Activated CD8-positive, alpha-beta memory T cell treated with anti-CD3 and anti-CD28 coated beads, Interleukin-2, amount 50 U/mL, for 24 hours (primary cell): ENCODE results near the gene PAK6.

Experiments
- DNase-seq: peaks from one replicate; pipeline ENCODE4 v3.0.0-alpha.2; 2020; ENCODE audit errors: extremely low read depth

The PAK6 gene

DNA sequence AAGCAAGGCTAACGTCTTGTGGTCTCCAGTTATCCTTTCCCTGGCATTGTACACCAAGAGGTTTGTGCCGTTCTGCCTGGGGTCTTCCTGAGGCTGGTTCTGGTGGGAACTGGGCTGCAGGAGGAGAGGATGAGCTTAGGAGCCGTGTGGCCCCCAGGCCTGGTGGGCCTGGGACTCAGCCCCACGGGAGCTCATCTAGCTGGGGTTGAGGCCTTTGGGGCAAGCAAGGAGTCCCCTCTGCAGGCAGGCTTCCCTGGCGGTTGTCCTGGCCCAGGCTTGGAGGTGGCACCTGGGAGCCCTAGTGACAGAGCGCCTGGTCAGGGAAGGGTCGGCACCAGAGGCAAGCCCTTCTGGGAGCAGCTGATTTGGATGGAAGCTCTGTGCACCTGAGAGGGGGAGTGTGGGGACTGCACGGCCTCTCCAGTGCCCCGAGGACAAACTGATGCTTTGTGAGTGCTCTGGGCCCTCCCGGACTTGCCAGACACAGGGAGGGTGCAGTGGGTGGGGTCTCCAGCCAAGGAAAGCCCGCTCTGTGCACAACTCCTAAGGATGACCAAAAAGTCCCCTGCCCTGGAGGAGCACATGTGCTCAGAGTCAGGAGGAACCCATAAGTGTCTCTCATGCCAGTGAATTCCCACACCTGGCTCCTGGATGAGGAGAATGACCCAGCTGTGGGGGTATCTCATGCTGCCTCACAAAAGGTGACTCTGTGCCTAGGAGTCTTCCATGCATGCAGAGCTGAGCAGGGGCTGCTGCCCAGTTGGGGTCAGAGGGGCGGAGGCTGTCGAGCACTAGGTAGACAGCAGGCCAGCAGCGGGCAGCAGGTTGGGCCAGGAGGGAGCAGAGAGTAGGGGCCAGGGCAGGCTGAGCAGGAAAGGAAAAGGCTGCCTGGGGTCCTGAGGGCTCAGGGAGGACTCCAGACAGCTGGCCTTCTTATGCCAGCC lies 2.7 kb downstream of the PAK6 start:
- no peak for DNase-seq

DNA sequence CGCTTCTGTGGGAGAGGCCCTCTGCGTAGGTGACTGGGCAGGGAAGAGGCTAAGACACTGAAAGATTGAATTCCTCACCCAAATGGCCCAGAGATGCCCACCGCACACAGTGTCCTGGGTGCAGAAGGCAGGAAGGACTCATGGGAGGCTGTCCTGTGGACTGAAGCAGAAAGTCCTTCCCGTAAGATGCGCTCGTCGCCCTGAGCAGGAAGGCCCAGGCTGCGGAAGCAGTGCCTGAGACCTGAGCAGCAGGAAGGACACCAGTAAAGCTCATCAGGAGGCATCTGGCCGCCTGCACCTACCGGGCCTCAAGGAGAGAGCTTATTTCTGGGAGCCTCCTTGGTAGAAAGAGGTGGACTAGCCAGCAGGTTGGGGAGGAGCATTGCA lies 3.3 kb downstream of the PAK6 start:
- no peak for DNase-seq

- no peak for DNase-seq
These were observed 3.7 kb downstream of the PAK6 start for GRCh38 chr15:40242601-40243000.

GRCh38 chr15:40243126-40243810 lies 4.4 kb downstream of the PAK6 start:
- DNase-seq, result no peak

GRCh38 chr15:40244961-40245523 lies 6.2 kb downstream of the PAK6 start:
- DNase-seq, result no peak

DNA sequence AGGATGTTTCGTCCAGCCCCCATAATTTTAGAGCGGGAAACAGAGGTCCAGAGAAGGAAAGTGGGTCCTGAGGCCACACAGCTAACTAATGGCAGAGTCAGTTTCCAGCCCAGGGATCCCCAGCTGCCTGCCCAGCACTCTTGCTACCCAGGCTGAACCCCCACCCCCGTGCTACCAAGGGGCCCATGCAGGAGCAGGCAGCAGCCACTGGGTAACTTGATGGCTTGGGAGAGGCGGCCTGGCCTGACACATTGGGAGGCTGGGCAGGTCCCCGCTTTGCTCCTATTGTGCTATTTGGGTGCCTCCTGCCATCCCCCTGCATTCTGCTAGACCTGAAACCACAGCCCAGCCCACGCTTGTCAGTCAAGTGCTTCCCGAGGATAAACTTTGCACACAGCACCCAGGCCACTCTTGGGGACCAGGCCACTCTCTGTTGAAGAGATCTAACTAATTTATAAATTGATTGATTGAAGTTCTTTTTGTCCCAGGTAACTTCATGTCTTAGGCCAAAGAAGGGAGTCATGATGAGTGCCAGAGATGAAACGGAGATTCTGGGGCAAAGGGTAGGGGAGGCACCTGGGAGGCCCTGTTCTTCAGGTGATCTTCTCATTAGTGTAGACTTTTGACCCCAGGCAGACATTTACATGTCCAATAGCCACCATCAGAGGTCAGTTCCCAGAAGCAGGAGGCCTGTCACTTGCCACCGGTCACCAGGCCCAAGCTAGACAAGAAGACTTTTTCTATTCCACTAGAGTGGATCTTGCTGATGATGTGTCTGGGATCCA lies 7.0 kb downstream of the PAK6 start:
- no peak for DNase-seq

DNA sequence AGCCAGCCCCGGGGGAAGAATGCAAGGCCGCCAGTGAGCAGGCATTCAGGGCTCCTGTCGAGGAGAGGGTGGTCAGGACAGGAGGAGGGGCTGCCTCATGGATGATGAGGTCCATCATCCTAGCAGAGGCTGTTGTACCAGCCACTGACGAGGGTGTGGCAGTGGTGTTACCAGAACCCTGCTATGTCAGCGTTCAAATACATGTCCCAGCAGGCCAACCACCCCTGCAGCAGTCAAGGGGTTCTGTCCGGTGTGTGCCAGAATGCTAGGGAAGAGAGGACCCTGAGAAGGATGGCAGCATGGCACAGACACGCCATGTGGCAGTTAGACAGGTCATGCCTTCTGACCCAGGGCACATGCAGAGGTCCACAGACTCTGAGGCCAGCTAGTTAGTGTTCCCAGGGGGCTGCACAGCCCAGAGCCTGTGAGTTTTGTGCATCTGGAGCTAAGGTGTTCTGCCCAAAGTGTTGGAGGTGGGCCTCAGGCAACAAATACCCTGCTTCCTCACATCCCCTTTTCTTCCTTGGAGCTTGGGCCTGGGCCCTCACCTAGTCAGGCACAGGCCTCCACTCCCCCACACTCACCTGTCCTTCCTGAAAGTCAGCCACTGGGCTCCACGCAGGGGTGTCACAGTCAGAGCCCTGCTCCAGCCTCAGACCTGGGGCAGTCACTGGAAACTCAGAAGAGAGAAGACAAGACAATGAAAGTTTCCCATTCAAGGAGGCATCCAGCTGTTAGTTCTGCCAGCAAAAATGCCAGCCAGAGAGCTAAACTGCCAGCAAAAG lies 7.8 kb downstream of the PAK6 start:
- DNase-seq, result no peak

DNA sequence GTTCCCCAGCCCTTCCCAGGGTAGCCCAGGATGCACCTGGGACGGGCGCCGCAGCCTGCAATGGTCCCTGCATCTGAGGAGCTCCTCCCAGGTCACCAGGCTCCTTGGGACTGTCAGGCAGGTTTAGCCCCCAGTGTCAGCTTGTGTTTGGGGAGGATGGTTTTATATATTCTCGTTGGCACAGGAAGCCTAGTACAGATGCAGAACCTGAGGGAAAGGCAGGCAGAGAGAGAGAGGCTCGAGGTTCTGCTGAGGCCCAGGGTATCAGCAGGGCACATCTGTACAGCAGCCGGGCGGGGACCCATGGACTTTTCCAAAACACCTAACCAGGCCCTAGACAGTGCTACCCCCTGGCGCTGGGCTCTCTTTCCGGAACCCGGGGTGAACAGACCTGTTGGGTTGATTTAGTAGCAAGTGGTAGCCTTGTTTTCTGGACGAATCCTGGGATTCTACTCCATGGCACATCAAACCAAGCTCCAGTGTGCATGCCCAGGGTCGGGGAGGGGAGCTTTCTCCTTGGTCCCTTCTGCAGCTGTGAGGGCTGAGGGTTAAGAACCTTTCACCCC lies 8.6 kb downstream of the PAK6 start:
- DNase-seq, result no peak

GRCh38 chr15:40248006-40248783 lies 9.3 kb downstream of the PAK6 start:
- DNase-seq, result no peak

DNA sequence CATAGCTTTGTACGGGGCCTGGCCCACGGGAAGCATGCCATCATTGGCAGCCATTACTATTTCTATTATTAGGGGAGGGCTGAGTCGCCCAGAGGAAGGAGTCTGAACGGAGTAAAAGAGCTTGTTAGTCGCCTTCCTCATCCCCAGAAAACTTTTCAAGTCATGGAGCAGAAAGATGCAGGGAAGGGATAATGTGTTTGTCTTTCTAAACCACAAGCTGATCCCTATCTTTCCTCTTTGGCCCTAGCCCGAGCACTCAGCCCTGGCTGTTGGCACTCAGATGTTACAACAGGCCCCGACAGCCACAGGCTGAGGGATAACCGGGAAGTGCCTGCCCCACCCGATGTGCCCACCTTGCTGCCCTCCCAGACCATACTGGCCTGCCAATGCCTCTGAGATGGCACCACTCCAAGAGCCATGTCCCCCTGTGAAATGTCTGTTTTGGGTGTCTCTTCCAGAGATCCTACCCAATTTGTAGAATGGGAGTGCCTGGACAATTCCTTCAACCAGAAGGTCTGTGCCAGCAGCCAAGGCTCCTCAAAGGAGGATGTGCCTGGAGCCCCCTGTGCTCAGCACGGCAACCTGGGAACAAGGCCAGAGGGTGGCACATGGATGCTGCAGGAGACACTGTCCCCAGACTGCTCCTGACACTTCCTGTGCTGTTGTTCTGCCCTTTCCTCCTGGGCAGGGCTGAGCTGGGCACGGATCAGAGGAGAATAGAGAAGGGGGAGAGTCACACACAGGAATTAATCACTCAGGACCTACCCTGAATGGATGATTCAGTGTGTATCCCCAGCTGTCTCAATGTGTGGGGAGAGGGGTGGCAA lies 10.8 kb downstream of the PAK6 start:
- no peak for DNase-seq

- no peak for DNase-seq
These were observed 11.4 kb downstream of the PAK6 start for GRCh38 chr15:40250304-40250656.

DNA sequence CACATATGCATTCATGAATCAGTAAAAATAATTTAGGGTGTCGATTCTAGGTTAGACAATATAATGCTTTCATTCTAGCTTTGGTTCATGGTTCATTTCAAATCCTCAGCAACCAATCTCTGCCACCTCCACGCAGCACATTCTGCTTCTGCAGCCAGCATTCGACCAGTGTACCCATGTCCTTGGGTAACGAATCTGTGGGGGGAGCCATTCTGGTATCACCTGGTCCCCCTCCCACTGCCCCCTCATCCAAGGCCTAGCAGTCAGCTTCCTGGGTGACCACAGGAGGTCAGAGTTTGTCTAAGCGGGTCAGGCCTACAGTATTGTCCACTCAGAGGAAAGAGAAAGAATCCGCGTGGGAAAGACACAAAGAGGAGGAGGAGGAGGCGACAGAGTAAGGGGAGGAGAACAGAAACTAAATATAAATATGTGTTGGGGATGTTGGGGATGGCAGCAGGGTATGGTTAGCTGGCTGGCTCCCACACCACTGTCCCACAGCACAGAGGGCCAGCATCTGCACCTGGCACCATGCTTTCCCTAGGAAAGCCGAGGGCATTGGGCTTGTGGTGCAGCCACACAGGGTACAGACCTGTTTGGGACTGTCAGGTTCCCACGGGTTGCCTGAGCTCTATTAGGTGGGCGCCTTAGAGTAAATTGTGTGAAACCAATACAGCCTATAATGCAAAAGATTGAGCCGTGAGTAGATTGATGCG lies 12.1 kb downstream of the PAK6 start:
- no peak for DNase-seq

DNA sequence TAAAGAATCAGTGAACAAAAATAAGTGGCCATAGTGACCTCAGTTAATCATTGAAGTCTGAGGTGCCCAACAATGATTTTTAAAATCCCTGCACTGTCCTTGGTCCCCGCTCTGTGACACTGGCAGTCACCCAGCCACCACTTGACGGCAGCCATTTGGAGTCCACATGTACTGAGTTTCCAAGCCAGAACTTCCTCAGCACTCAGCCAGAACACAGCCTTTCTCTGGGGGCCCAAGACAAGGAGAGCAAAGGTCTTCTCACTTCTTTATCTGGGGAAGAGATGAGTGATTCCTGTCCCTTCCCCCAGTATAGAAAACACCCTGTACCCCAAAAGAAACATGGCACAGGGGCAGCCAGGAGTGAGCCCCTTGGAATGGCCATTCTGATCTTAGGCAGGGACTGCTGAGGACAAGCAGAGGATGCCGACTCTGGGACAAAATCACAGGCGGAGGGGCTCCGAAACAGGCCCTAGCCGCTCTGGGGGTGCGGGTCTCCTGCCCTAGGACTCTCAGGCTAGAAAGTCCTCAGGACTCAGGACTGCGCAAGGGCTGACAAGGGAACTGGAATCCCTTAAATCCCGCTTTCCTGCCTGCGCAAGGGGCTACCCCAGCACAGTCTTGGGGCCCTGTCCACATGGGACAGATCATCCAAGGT lies 12.8 kb downstream of the PAK6 start:
- DNase-seq, result no peak

GRCh38 chr15:40252141-40252437 lies 13.2 kb downstream of the PAK6 start:
- no peak for DNase-seq

DNA sequence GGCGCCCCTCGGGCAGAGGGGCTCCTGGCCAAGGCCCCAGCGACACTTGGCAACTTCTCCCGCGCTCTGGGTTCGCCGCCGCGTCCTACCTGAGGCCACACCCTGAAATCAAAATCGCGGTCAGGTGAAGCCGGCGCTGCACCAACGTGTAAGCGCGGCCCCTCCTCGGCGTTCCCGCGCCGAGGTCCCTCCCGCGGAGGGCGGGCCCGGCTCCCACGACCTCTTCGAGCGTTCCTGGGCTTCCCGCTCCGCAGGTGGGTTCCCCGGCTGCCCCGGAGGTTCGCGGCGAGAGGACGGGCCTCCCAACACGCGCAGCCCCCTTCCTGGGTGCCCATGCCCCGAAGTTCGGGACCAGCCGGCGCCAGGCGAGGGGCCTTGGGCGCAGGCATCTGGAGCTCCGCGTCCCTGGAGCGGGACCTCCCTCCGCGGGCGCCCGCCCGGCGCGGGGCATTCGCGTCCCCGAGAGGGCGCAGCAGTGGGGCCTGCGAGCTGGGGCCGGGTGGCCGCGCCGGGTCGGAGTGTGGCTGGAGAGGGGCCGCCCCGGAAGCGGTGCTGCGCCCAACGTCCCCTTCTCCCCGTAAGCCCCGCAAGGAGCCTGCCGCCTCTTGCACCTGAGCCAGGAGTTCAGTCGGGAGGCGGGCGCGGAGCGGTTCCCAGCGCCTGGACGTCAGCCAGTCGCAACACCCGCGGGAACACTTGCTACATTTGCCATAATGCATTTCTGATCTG lies 13.7 kb downstream of the PAK6 start:
- DNase-seq, result no peak

GRCh38 chr15:40253167-40253790 lies 14.4 kb downstream of the PAK6 start:
- DNase-seq, result no peak

GRCh38 chr15:40254452-40254851 lies 15.6 kb downstream of the PAK6 start:
- DNase-seq, result no peak
